HepG2 (cell line): ENCODE results near the gene APC2. TPM values are rescaled to one million over a fixed set of nuclear protein-coding genes. Genes with fewer than 3 reads are reported as not detected.

ENCODE experiments used
- HMGXB3 ChIP-seq: sonication (generic); formaldehyde crosslinking; IDR thresholded peaks from 2 replicates; pipeline ENCODE4 v1.4.0; 2020; ENCODE audit warnings: missing genetic modification reagents, borderline replicate concordance
- KIAA2018 ChIP-seq: sonication (generic); formaldehyde crosslinking; IDR thresholded peaks from 2 replicates; pipeline ENCODE4 v1.5.0; 2020; ENCODE audit warnings: mild to moderate bottlenecking, missing genetic modification reagents, borderline replicate concordance
- PTBP1 ChIP-seq: fragments of 200-400 bp; formaldehyde crosslinking; IDR thresholded peaks from 2 replicates; pipeline ENCODE4 v1.6.1; 2018; ENCODE audit warnings: low read length, low read depth; ENCODE audit not compliant: poor library complexity, severe bottlenecking
- SOX6 ChIP-seq, 2 experiments: fragments of 450-650 bp in 1 of 2; sonication (generic) in 1 of 2; formaldehyde crosslinking in 1 of 2; IDR thresholded peaks; 2 replicates each; pipeline versions ENCODE4 v1.4.0 to v1.6.1; 2017 to 2020; ENCODE audit warnings: antibody characterized with exemption in 1 of 2, mild to moderate bottlenecking in 1 of 2, missing genetic modification reagents in 1 of 2
- ZNF20 ChIP-seq: sonication (generic); formaldehyde crosslinking; IDR thresholded peaks from 2 replicates; pipeline ENCODE4 v1.4.0; 2020; ENCODE audit warnings: mild to moderate bottlenecking, moderate library complexity, missing genetic modification reagents
- ZNF251 ChIP-seq: sonication (generic); formaldehyde crosslinking; IDR thresholded peaks from 2 replicates; pipeline ENCODE4 v1.9.0; 2021; ENCODE audit warnings: mild to moderate bottlenecking, missing genetic modification reagents
- ZNF354B ChIP-seq: sonication (generic); formaldehyde crosslinking; IDR thresholded peaks from 2 replicates; pipeline ENCODE4 v1.8.0; 2022; ENCODE audit warnings: mild to moderate bottlenecking, missing genetic modification reagents
- ZNF788 ChIP-seq: sonication (generic); formaldehyde crosslinking; IDR thresholded peaks from 2 replicates; pipeline ENCODE4 v1.5.0; 2020; ENCODE audit warnings: mild to moderate bottlenecking, missing genetic modification reagents, borderline replicate concordance
- ZNF800 ChIP-seq: sonication (generic); formaldehyde crosslinking; IDR thresholded peaks from 2 replicates; pipeline ENCODE4 v1.4.0; 2020; ENCODE audit warnings: missing genetic modification reagents
- polyA plus RNA-seq, 8 experiments: library from polyadenylated mRNA; depleted of rRNA in 3 of 8; stranded (reverse) in 7 of 8; unstranded in 1 of 8; fragments of >200 nt; fragmentation: Illumina TruSeq in 4 of 8; extraction: Trizol in 4 of 8; gene quantifications; 2 replicates each; pipeline versions ENCODE4 v1.2.1 to v1.2.3, GENCODE V29; 2011 to 2016; ENCODE audit warnings: low read depth in 4 of 8, missing spikeins in 1 of 8, mixed read lengths in 1 of 8; ENCODE audit not compliant: insufficient read depth in 1 of 8
- total RNA-seq, 5 experiments: library from RNA; depleted of rRNA; stranded (reverse); fragments of >200 nt; fragmentation: Illumina TruSeq; extraction: Trizol; gene quantifications; 2 replicates each; pipeline ENCODE4 v1.2.3, GENCODE V29; 2016; ENCODE audit warnings: low read depth in 1 of 5

Gene APC2
- total and polyA plus RNA-seq, 2 of the 13 experiments (the other 11 are each of a cell fraction or from before 2014, with no cell fraction given) = 0.08 to 0.22 TPM

GRCh38 chr19:1491849-1492170 lies 41.9 kb downstream of the APC2 start (continued):
- TF ChIP-seq PTBP1 (no peak), ZNF251 (CRISPR knock-in tag) (no peak), ZNF20 (CRISPR knock-in tag) (peak; percentile 51; the same call in 1 of the 2 replicates), KIAA2018 (CRISPR knock-in tag) (no peak), ZNF788 (CRISPR knock-in tag) (no peak), ZNF800 (CRISPR knock-in tag) (no peak), HMGXB3 (0 out of 2 replicates have a peak, but pooled peaks have one; percentile 4), ZNF354B (CRISPR knock-in tag) (no peak), SOX6 (IDR thresholded peaks at IDR 0.05) (no peak), SOX6 (CRISPR knock-in tag; IDR thresholded peaks at IDR 0.05) (0 out of 2 replicates have a peak, but pooled peaks have one; percentile 5)
